NCI-H2196 treated with DMSO at 0.1 percent for 48 hours (cell line): ENCODE measurements around the gene RSAD1.
A peak's percentile ranks its signal among the peaks of the same experiment; 100 is the strongest.

Source experiments
- DNase-seq: peaks from one replicate; lab custom pipeline; 2025; ENCODE audit not compliant: unreplicated experiment; lab: John Stamatoyannopoulos, UW

RSAD1 gene

GRCh38 chr17:50457621-50458020, 21.0 kb upstream of the RSAD1 start:
- no peak for DNase-seq

GRCh38 chr17:50458270-50458669, 20.4 kb upstream of the RSAD1 start:
- DNase-seq, result no peak

GRCh38 chr17:50458701-50459676, 19.7 kb upstream of the RSAD1 start:
- peak; percentile 38 for DNase-seq

- DNase-seq, result no peak
These were observed 18.9 kb upstream of the RSAD1 start for GRCh38 chr17:50459756-50460155.

- no peak for DNase-seq
These were observed 17.7 kb upstream of the RSAD1 start for GRCh38 chr17:50460831-50461526.

- DNase-seq, result no peak
These were observed 17.0 kb upstream of the RSAD1 start for GRCh38 chr17:50461550-50462132.

- DNase-seq, result no peak
These were observed 16.2 kb upstream of the RSAD1 start for GRCh38 chr17:50462446-50462845.

- no peak for DNase-seq
These were observed 14.5 kb upstream of the RSAD1 start for GRCh38 chr17:50464121-50464520.

GRCh38 chr17:50464736-50465135, 13.9 kb upstream of the RSAD1 start:
- no peak for DNase-seq

GRCh38 chr17:50465171-50465570, 13.5 kb upstream of the RSAD1 start:
- no peak for DNase-seq

- DNase-seq, result no peak
These were observed 13.0 kb upstream of the RSAD1 start for GRCh38 chr17:50465635-50466034.

- no peak for DNase-seq
These were observed 12.1 kb upstream of the RSAD1 start for GRCh38 chr17:50466371-50467113.

GRCh38 chr17:50467114-50467854, 11.4 kb upstream of the RSAD1 start:
- DNase-seq, result no peak

GRCh38 chr17:50467855-50468303, 10.8 kb upstream of the RSAD1 start:
- no peak for DNase-seq

- DNase-seq, result no peak
These were observed 10.1 kb upstream of the RSAD1 start, which contains the start of gene CHAD for GRCh38 chr17:50468304-50469207. TSS of gene CHAD (minus strand) at chr17:50468880. CDS start at chr17:50468813, 67 bp downstream.

- DNase-seq, result no peak
These were observed 9.5 kb upstream of the RSAD1 start for GRCh38 chr17:50469208-50469605.

GRCh38 chr17:50469671-50470305, 8.9 kb upstream of the RSAD1 start:
- no peak for DNase-seq

- no peak for DNase-seq
These were observed 8.2 kb upstream of the RSAD1 start for GRCh38 chr17:50470426-50470825.
